Activated B cell treated with CpG ODN at 0.5 μM for 24 hours (primary cell): ENCODE results near the gene NR3C2. TPM values are rescaled to one million over a fixed set of nuclear protein-coding genes. Genes with fewer than 3 reads are reported as not detected.

Experiments
- ATAC-seq: fragments of 200-7000 bp; cut with Tn5 transposase; one replicate; pipeline ENCODE4 v1.10.0; 2021; ENCODE audit warnings: low read depth, mild to moderate bottlenecking, moderate library complexity
- CTCF ChIA-PET: fragments of 350-600 bp; sonication (Branson Sonifier 250); formaldehyde crosslinking; loops from one replicate; lab custom pipeline; 2021; ENCODE audit warnings: antibody characterized with exemption; lab: Charles Lee
- POLR2A ChIA-PET: fragments of 350-600 bp; sonication (Branson Sonifier 250); formaldehyde crosslinking; loops from one replicate; lab custom pipeline; 2021; ENCODE audit warnings: antibody characterized with exemption; lab: Charles Lee
- DNase-seq: peaks from one replicate; pipeline ENCODE4 v3.0.0; 2022
- H3K27ac Mint-ChIP-seq: one replicate; pipeline ENCODE4 v1.8.0; 2020; ENCODE audit warnings: mixed read lengths
- H3K27me3 Mint-ChIP-seq: one replicate; pipeline ENCODE4 v1.8.0; 2021; ENCODE audit warnings: mixed read lengths
- H3K36me3 Mint-ChIP-seq: one replicate; pipeline ENCODE4 v1.8.0; 2021; ENCODE audit warnings: low read depth, mixed read lengths
- H3K4me1 Mint-ChIP-seq: one replicate; pipeline ENCODE4 v1.8.0; 2021; ENCODE audit warnings: mixed read lengths
- H3K4me3 Mint-ChIP-seq: one replicate; pipeline ENCODE4 v1.8.0; 2020; ENCODE audit warnings: mild to moderate bottlenecking, mixed read lengths
- H3K9me3 Mint-ChIP-seq: one replicate; pipeline ENCODE4 v1.8.0; 2020; ENCODE audit warnings: mixed read lengths
- CTCF ChIP-seq: fragments of 200-600 bp; IDR thresholded peaks from one replicate; pipeline ENCODE4 v1.8.0; 2022; ENCODE audit warnings: antibody characterized with exemption, mild to moderate bottlenecking
- intact Hi-C: fragments of 100-400 bp; cut with micrococcal nuclease; formaldehyde crosslinking; loops from one replicate; pipeline ENCODE4 v1.15.1; 2024
- total RNA-seq: library from RNA; stranded (reverse); gene quantifications from 2 replicates; pipeline ENCODE4 v1.2.3, GENCODE V29; 2022

Gene NR3C2
- total RNA-seq, 1 donor from 2014 or later, result 4.5 TPM

GRCh38 chr4:148110169-148110568 lies 332.0 kb downstream of the NR3C2 start:
- intact Hi-C loops, result no loop called here
- no peak for DNase-seq
- TF ChIP-seq CTCF, result no peak
- peaks cover 79% of the 10 kb centered on the region for H3K36me3 Mint-ChIP-seq
- H3K9me3 Mint-ChIP-seq, result peaks cover 3% of the 10 kb centered on the region
- no peaks in the 10 kb centered on the region for H3K4me1 Mint-ChIP-seq
- no peak for ATAC-seq
- no peak overlapping the region for H3K4me3 Mint-ChIP-seq
- ChIA-PET CTCF (no interaction called here), POLR2A (interaction anchor here (0.7 kb wide), 1 partner anchor 12 kb away, joined by 4 read pairs; no protein-coding TSS in a partner anchor)
- H3K27ac Mint-ChIP-seq, result no peak overlapping the region
- no peaks in the 10 kb centered on the region for H3K27me3 Mint-ChIP-seq

GRCh38 chr4:148109216-148109615 lies 333.0 kb downstream of the NR3C2 start:
- H3K4me1 Mint-ChIP-seq, result no peaks in the 10 kb centered on the region
- H3K27ac Mint-ChIP-seq, result no peak overlapping the region
- ChIA-PET CTCF (no interaction called here), POLR2A (no interaction called here)
- DNase-seq, result no peak
- TF ChIP-seq CTCF, result no peak
- H3K9me3 Mint-ChIP-seq, result peaks cover 3% of the 10 kb centered on the region
- no peak for ATAC-seq
- intact Hi-C loops, result no loop called here
- no peak overlapping the region for H3K4me3 Mint-ChIP-seq
- no peaks in the 10 kb centered on the region for H3K27me3 Mint-ChIP-seq
- peaks cover 80% of the 10 kb centered on the region for H3K36me3 Mint-ChIP-seq

DNA sequence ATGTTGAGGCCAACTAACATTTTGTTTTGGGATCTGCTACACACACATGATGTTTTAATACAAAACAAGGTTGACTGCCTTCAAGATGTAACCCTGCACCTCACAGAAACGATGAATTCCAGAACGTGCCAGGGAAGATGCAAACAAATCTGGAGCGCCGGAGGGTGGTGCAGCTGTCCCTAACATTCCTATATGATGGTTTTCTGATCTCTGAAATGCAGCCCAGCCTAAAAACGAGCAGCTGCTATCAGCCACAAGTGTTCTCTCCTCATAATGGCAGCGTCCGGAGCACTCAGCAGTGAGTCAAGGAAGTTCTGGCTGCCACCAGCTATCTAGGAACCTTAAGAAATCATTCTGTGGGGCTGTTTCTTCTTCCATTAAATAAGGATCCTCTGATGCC lies 333.4 kb downstream of the NR3C2 start:
- no peaks in the 10 kb centered on the region for H3K27me3 Mint-ChIP-seq
- no peak for TF ChIP-seq CTCF
- POLR2A ChIA-PET, result no interaction called here
- DNase-seq (no peak), ATAC-seq (no peak)
- CTCF ChIA-PET, result no interaction called here
- intact Hi-C loops, result no loop called here
- H3K27ac Mint-ChIP-seq, result no peak overlapping the region
- H3K4me1 Mint-ChIP-seq, result no peaks in the 10 kb centered on the region
- H3K36me3 Mint-ChIP-seq, result peaks cover 78% of the 10 kb centered on the region
- H3K4me3 Mint-ChIP-seq, result no peak overlapping the region
- peaks cover 3% of the 10 kb centered on the region for H3K9me3 Mint-ChIP-seq

GRCh38 chr4:148103597-148104355 lies 338.4 kb downstream of the NR3C2 start:
- Mint-ChIP-seq H3K27ac (no peak overlapping the region), H3K4me1 (no peaks in the 10 kb centered on the region), H3K4me3 (no peak overlapping the region), H3K9me3 (peaks cover 3% of the 10 kb centered on the region), H3K36me3 (peaks cover 43% of the 10 kb centered on the region), H3K27me3 (no peaks in the 10 kb centered on the region)
- POLR2A ChIA-PET, result no interaction called here
- intact Hi-C loops, result no loop called here
- CTCF ChIA-PET, result no interaction called here
- no peak for TF ChIP-seq CTCF
- DNase-seq (no peak), ATAC-seq (no peak)

GRCh38 chr4:148101790-148102189 lies 340.4 kb downstream of the NR3C2 start:
- no peak for DNase-seq
- CTCF ChIA-PET, result no interaction called here
- POLR2A ChIA-PET, result no interaction called here
- Mint-ChIP-seq H3K27me3 (no peaks in the 10 kb centered on the region), H3K27ac (no peak overlapping the region), H3K36me3 (peaks cover 29% of the 10 kb centered on the region), H3K9me3 (no peaks in the 10 kb centered on the region), H3K4me1 (no peaks in the 10 kb centered on the region), H3K4me3 (no peak overlapping the region)
- TF ChIP-seq CTCF, result no peak
- ATAC-seq, result no peak
- intact Hi-C loops, result no loop called here
